Activated CD4-positive, alpha-beta memory T cell treated with anti-CD3 and anti-CD28 coated beads, Interleukin-2, amount 10 ng/mL, durations not matched to agents 7 days and 5 days (primary cell): ENCODE results near the gene GSTM2. TPM values are rescaled to one million over a fixed set of nuclear protein-coding genes. Genes with fewer than 3 reads are reported as not detected.
"Not testable (repeated sequence)": the region's sequence is repeated elsewhere in the genome, so short reads cannot be mapped to it uniquely, and the experiment has no call there.

ENCODE experiments used
- CTCF ChIA-PET: fragments of 350-600 bp; sonication (Branson Sonifier 250); formaldehyde crosslinking; loops from one replicate; lab custom pipeline; 2021; ENCODE audit warnings: antibody characterized with exemption, inconsistent platforms; lab: Charles Lee
- POLR2A ChIA-PET: fragments of 350-600 bp; sonication (Branson Sonifier 250); formaldehyde crosslinking; loops from one replicate; lab custom pipeline; 2021; ENCODE audit warnings: antibody characterized with exemption; lab: Charles Lee
- DNase-seq: peaks from one replicate; pipeline ENCODE4 v3.0.0-alpha.2; 2020
- H3K27ac Mint-ChIP-seq: one replicate; pipeline ENCODE4 v1.8.0; 2021; ENCODE audit warnings: mild to moderate bottlenecking, mixed read lengths
- H3K27me3 Mint-ChIP-seq: one replicate; pipeline ENCODE4 v1.8.0; 2021; ENCODE audit warnings: mixed read lengths
- H3K36me3 Mint-ChIP-seq: one replicate; pipeline ENCODE4 v1.8.0; 2021; ENCODE audit warnings: low read depth, mixed read lengths
- H3K4me1 Mint-ChIP-seq: one replicate; pipeline ENCODE4 v1.8.0; 2021; ENCODE audit warnings: mixed read lengths
- H3K4me3 Mint-ChIP-seq: one replicate; pipeline ENCODE4 v1.8.0; 2021; ENCODE audit warnings: mild to moderate bottlenecking, mixed read lengths
- H3K9me3 Mint-ChIP-seq: one replicate; pipeline ENCODE4 v1.8.0; 2021; ENCODE audit warnings: mixed read lengths
- total RNA-seq, 2 experiments: library from RNA; stranded (reverse); gene quantifications; one replicate each; pipeline ENCODE4 v1.2.3, GENCODE V29; 2021

GSTM2 gene
- total RNA-seq, 2 experiments from 2014 or later: 15.9 to 17.6 TPM

- not testable (repeated sequence) for H3K4me3 Mint-ChIP-seq
These were observed 26.5 kb downstream of the GSTM2 start for GRCh38 chr1:109694400-109694799.

GRCh38 chr1:109695138-109695537 is 27.3 kb downstream of the GSTM2 start:
- CTCF ChIA-PET: not testable (repeated sequence)

More at GRCh38 chr1:109694400-109694799, 26.5 kb downstream of the GSTM2 start:
- H3K27ac Mint-ChIP-seq, H3K4me1 Mint-ChIP-seq, H3K36me3 Mint-ChIP-seq, H3K27me3 Mint-ChIP-seq, CTCF ChIA-PET, H3K9me3 Mint-ChIP-seq, POLR2A ChIA-PET, DNase-seq: not testable (repeated sequence)

GRCh38 chr1:109697066-109697465 is 29.2 kb downstream of the GSTM2 start:
- Mint-ChIP-seq H3K27ac (no peak overlapping the region), H3K36me3 (no peaks in the 10 kb centered on the region), H3K4me3 (no peak overlapping the region), H3K27me3 (no peaks in the 10 kb centered on the region), H3K9me3 (no peaks in the 10 kb centered on the region), H3K4me1 (no peaks in the 10 kb centered on the region)
- ChIA-PET CTCF (no interaction called here), POLR2A (no interaction called here)
- DNase-seq: no peak

More at GRCh38 chr1:109695138-109695537, 27.3 kb downstream of the GSTM2 start:
- H3K27ac Mint-ChIP-seq, DNase-seq, H3K9me3 Mint-ChIP-seq, H3K4me3 Mint-ChIP-seq, POLR2A ChIA-PET, H3K27me3 Mint-ChIP-seq, H3K36me3 Mint-ChIP-seq, H3K4me1 Mint-ChIP-seq: not testable (repeated sequence)

- CTCF ChIA-PET, H3K36me3 Mint-ChIP-seq, H3K27me3 Mint-ChIP-seq, DNase-seq, H3K4me3 Mint-ChIP-seq, H3K27ac Mint-ChIP-seq, H3K9me3 Mint-ChIP-seq, POLR2A ChIA-PET, H3K4me1 Mint-ChIP-seq: not testable (repeated sequence)
These were observed 30.0 kb downstream of the GSTM2 start for GRCh38 chr1:109697861-109698260.

GRCh38 chr1:109702940-109703339 is 35.1 kb downstream of the GSTM2 start:
- H3K9me3 Mint-ChIP-seq, DNase-seq, H3K36me3 Mint-ChIP-seq, POLR2A ChIA-PET, H3K4me3 Mint-ChIP-seq, H3K27ac Mint-ChIP-seq, CTCF ChIA-PET, H3K4me1 Mint-ChIP-seq: not testable (repeated sequence)
- peaks cover 15% of the 10 kb centered on the region for H3K27me3 Mint-ChIP-seq

GRCh38 chr1:109704173-109704572 is 36.3 kb downstream of the GSTM2 start:
- H3K27ac Mint-ChIP-seq: no peak overlapping the region
- H3K27me3 Mint-ChIP-seq: peaks cover 21% of the 10 kb centered on the region
- H3K4me1 Mint-ChIP-seq: no peaks in the 10 kb centered on the region
- no peak overlapping the region for H3K4me3 Mint-ChIP-seq
- ChIA-PET CTCF (no interaction called here), POLR2A (no interaction called here)
- H3K9me3 Mint-ChIP-seq: peaks cover 8% of the 10 kb centered on the region
- DNase-seq: no peak
- no peaks in the 10 kb centered on the region for H3K36me3 Mint-ChIP-seq

- no peak overlapping the region for H3K27ac Mint-ChIP-seq
- CTCF ChIA-PET: interaction anchor here (0.9 kb wide), 1 partner anchor 66 kb away, joined by 3 read pairs; no protein-coding TSS in a partner anchor
- H3K4me3 Mint-ChIP-seq: no peak overlapping the region
- peaks cover 21% of the 10 kb centered on the region for H3K27me3 Mint-ChIP-seq
- H3K4me1 Mint-ChIP-seq: no peaks in the 10 kb centered on the region
- H3K9me3 Mint-ChIP-seq: peaks cover 12% of the 10 kb centered on the region
- no peaks in the 10 kb centered on the region for H3K36me3 Mint-ChIP-seq
- no peak for DNase-seq
- POLR2A ChIA-PET: no interaction called here
These were observed 37.6 kb downstream of the GSTM2 start for GRCh38 chr1:109705411-109705810.

- H3K36me3 Mint-ChIP-seq, CTCF ChIA-PET, POLR2A ChIA-PET: not testable (repeated sequence)
These were observed 41.1 kb downstream of the GSTM2 start for GRCh38 chr1:109708949-109709348.

GRCh38 chr1:109709822-109710221 is 42.0 kb downstream of the GSTM2 start:
- H3K27ac Mint-ChIP-seq, CTCF ChIA-PET, POLR2A ChIA-PET, H3K36me3 Mint-ChIP-seq, H3K4me1 Mint-ChIP-seq, H3K4me3 Mint-ChIP-seq, DNase-seq: not testable (repeated sequence)
- Mint-ChIP-seq H3K27me3 (peaks cover 22% of the 10 kb centered on the region), H3K9me3 (peaks cover 12% of the 10 kb centered on the region)

More at GRCh38 chr1:109708949-109709348, 41.1 kb downstream of the GSTM2 start:
- not testable (repeated sequence) for H3K27ac Mint-ChIP-seq, H3K4me1 Mint-ChIP-seq, DNase-seq, H3K4me3 Mint-ChIP-seq
- H3K27me3 Mint-ChIP-seq: peaks cover 23% of the 10 kb centered on the region
- H3K9me3 Mint-ChIP-seq: peaks cover 12% of the 10 kb centered on the region

- H3K36me3 Mint-ChIP-seq, H3K4me1 Mint-ChIP-seq, H3K4me3 Mint-ChIP-seq, DNase-seq, H3K27ac Mint-ChIP-seq, POLR2A ChIA-PET, CTCF ChIA-PET: not testable (repeated sequence)
- H3K9me3 Mint-ChIP-seq: peaks cover 12% of the 10 kb centered on the region
- H3K27me3 Mint-ChIP-seq: peaks cover 22% of the 10 kb centered on the region
These were observed 43.9 kb downstream of the GSTM2 start, which contains the start of gene GSTM5 for GRCh38 chr1:109711593-109712320. Gene GSTM5 (plus strand): TSS chr1:109712251. CDS start chr1:109712313, 62 bp downstream.

- POLR2A ChIA-PET: no interaction called here
- no peak for DNase-seq
- Mint-ChIP-seq H3K27me3 (peaks cover 17% of the 10 kb centered on the region), H3K9me3 (peaks cover 12% of the 10 kb centered on the region), H3K27ac (no peak overlapping the region), H3K4me1 (no peaks in the 10 kb centered on the region), H3K36me3 (no peaks in the 10 kb centered on the region), H3K4me3 (no peak overlapping the region)
- CTCF ChIA-PET: no interaction called here
These were observed 44.5 kb downstream of the GSTM2 start for GRCh38 chr1:109712321-109712864.

GRCh38 chr1:109713636-109714035 is 45.8 kb downstream of the GSTM2 start:
- peaks cover 8% of the 10 kb centered on the region for H3K9me3 Mint-ChIP-seq
- H3K4me3 Mint-ChIP-seq: no peak overlapping the region
- H3K36me3 Mint-ChIP-seq: no peaks in the 10 kb centered on the region
- CTCF ChIA-PET: no interaction called here
- H3K4me1 Mint-ChIP-seq: no peaks in the 10 kb centered on the region
- no peak for DNase-seq
- POLR2A ChIA-PET: no interaction called here
- no peak overlapping the region for H3K27ac Mint-ChIP-seq
- H3K27me3 Mint-ChIP-seq: peaks cover 12% of the 10 kb centered on the region

- POLR2A ChIA-PET: no interaction called here
These were observed 47.0 kb downstream of the GSTM2 start for GRCh38 chr1:109714661-109715372.

More at GRCh38 chr1:109714661-109715372, 47.0 kb downstream of the GSTM2 start:
- Mint-ChIP-seq H3K36me3 (no peaks in the 10 kb centered on the region), H3K27me3 (peaks cover 13% of the 10 kb centered on the region), H3K9me3 (no peaks in the 10 kb centered on the region), H3K4me3 (no peak overlapping the region), H3K27ac (no peak overlapping the region), H3K4me1 (peaks cover 5% of the 10 kb centered on the region)
- CTCF ChIA-PET: no interaction called here
- DNase-seq: no peak
